ENCODE data around the gene ABCC11.

DNA sequence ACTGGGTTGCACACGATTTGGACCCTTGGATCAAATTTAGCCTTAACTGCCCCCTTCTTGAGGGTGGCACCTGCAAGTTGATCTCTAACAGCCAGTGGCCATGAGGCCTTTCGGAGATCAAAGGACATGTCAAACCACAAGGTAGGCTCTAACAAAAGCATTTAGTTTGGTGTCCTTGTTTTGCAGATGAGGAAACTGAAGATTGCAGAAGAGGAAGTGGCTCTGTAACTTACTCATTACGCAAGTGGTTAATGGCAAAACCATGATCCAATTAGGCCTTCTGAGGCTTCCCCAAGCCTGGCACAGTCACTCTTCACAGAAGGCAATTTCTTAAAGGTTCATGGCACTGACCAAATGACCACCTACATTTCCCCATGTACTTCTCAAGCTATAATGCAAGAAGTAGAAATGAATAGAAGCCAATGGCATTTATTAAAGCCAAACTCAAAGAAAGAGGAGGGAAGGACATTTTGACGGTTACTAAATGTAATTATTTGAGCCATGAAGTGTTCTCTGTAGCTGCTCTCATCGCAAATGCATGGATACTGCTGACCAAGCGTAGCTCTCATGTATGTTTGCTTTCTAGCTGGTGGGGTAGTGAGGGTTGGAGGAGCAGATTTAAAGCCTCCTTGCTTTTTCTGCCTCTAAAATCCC, 58.8 kb downstream of the ABCC11 start:
- TF ChIP-seq, protein P1, sequence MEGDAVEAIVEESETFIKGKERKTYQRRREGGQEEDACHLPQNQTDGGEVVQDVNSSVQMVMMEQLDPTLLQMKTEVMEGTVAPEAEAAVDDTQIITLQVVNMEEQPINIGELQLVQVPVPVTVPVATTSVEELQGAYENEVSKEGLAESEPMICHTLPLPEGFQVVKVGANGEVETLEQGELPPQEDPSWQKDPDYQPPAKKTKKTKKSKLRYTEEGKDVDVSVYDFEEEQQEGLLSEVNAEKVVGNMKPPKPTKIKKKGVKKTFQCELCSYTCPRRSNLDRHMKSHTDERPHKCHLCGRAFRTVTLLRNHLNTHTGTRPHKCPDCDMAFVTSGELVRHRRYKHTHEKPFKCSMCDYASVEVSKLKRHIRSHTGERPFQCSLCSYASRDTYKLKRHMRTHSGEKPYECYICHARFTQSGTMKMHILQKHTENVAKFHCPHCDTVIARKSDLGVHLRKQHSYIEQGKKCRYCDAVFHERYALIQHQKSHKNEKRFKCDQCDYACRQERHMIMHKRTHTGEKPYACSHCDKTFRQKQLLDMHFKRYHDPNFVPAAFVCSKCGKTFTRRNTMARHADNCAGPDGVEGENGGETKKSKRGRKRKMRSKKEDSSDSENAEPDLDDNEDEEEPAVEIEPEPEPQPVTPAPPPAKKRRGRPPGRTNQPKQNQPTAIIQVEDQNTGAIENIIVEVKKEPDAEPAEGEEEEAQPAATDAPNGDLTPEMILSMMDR (IDR thresholded peaks at IDR 0.05) = no peak
- no peak for TF ChIP-seq EZH2 (IDR thresholded peaks at IDR 0.05; ENCODE audit: borderline replicate concordance, insufficient read depth, low read depth, low read length, poor library complexity, severe bottlenecking)
